ENCODE results near the gene CYTH2. TPM values are rescaled to one million over a fixed set of nuclear protein-coding genes. Genes with fewer than 3 reads are reported as not detected.
A peak's percentile ranks its signal among the peaks of the same experiment; 100 is the strongest.

The CYTH2 gene
- polyA plus RNA-seq, 3 donors = 80.6 to 91.6 (median 86.4) TPM

- no peak for DNase-seq (ENCODE audit: extremely low read depth in 1 of 11, low read depth in 9 of 11, low spot score in 4 of 11)
Measured at GRCh38 chr19:48470856-48471255, 1.7 kb downstream of the CYTH2 start.

- DNase-seq (ENCODE audit: extremely low read depth in 1 of 11, low read depth in 9 of 11, low spot score in 4 of 11) = no peak
Measured at GRCh38 chr19:48471836-48472235, 2.7 kb downstream of the CYTH2 start.

- DNase-seq (ENCODE audit: extremely low read depth in 1 of 11, low read depth in 9 of 11, low spot score in 4 of 11) = no peak
Measured at GRCh38 chr19:48473161-48473966, 4.2 kb downstream of the CYTH2 start.

GRCh38 chr19:48474084-48474592 lies 5.0 kb downstream of the CYTH2 start:
- no peak for DNase-seq (ENCODE audit: extremely low read depth in 1 of 11, low read depth in 9 of 11, low spot score in 4 of 11)

GRCh38 chr19:48475369-48476068 lies 6.3 kb downstream of the CYTH2 start:
- no peak for DNase-seq (ENCODE audit: extremely low read depth in 1 of 11, low read depth in 9 of 11, low spot score in 4 of 11)

GRCh38 chr19:48476176-48476575 lies 7.0 kb downstream of the CYTH2 start:
- no peak for DNase-seq (ENCODE audit: extremely low read depth in 1 of 11, low read depth in 9 of 11, low spot score in 4 of 11)

- no peak for DNase-seq (ENCODE audit: extremely low read depth in 1 of 11, low read depth in 9 of 11, low spot score in 4 of 11)
Measured at GRCh38 chr19:48477067-48477685, 8.0 kb downstream of the CYTH2 start.

- no peak for DNase-seq (ENCODE audit: extremely low read depth in 1 of 11, low read depth in 9 of 11, low spot score in 4 of 11)
Measured at GRCh38 chr19:48477698-48478338, 8.6 kb downstream of the CYTH2 start.

GRCh38 chr19:48478339-48479256 lies 9.4 kb downstream of the CYTH2 start:
- DNase-seq (ENCODE audit: extremely low read depth in 1 of 11, low read depth in 9 of 11, low spot score in 4 of 11) = no peak

- no peak for DNase-seq (ENCODE audit: extremely low read depth in 1 of 11, low read depth in 9 of 11, low spot score in 4 of 11)
Measured at GRCh38 chr19:48479686-48480085, 10.5 kb downstream of the CYTH2 start.

GRCh38 chr19:48480183-48480557 lies 11.0 kb downstream of the CYTH2 start:
- peak in 2 of 11 donors; percentile 44 to 55 for DNase-seq (ENCODE audit: extremely low read depth in 1 of 11, low read depth in 9 of 11, low spot score in 4 of 11)

- DNase-seq (ENCODE audit: extremely low read depth in 1 of 11, low read depth in 9 of 11, low spot score in 4 of 11) = peak in 1 of 11 donors; percentile 35
Measured at GRCh38 chr19:48480558-48481500, 11.7 kb downstream of the CYTH2 start.

- DNase-seq (ENCODE audit: extremely low read depth in 1 of 11, low read depth in 9 of 11, low spot score in 4 of 11) = no peak
Measured at GRCh38 chr19:48481846-48482639, 12.9 kb downstream of the CYTH2 start.

GRCh38 chr19:48483301-48483700 lies 14.1 kb downstream of the CYTH2 start:
- no peak for DNase-seq (ENCODE audit: extremely low read depth in 1 of 11, low read depth in 9 of 11, low spot score in 4 of 11)

- DNase-seq (ENCODE audit: extremely low read depth in 1 of 11, low read depth in 9 of 11, low spot score in 4 of 11) = no peak
Measured at GRCh38 chr19:48484247-48484893, 15.2 kb downstream of the CYTH2 start.

GRCh38 chr19:48484931-48485612 lies 15.9 kb downstream of the CYTH2 start:
- no peak for DNase-seq (ENCODE audit: extremely low read depth in 1 of 11, low read depth in 9 of 11, low spot score in 4 of 11)

Measured in renal cortex interstitium (tissue), 11 donors.